Panc1 (cell line): ENCODE measurements around the gene SCGB1D2. TPM values are rescaled to one million over a fixed set of nuclear protein-coding genes. Genes with fewer than 3 reads are reported as not detected.

Source experiments
- ATAC-seq: fragments of 200-7000 bp; cut with Tn5 transposase; 2 replicates; pipeline ENCODE4 v1.9.1; 2020; ENCODE audit warnings: mild to moderate bottlenecking, moderate library complexity
- BruUV-seq: library from RNA; stranded (reverse); fragments of 400-500 nt; replicated peaks from 2 replicates; lab custom pipeline; 2021; lab: Mats Ljungman, UMichigan
- CTCF ChIA-PET: fragments of 300-600 bp; sonication (Branson Sonifier 250); formaldehyde crosslinking; loops from one replicate; lab custom pipeline; 2022; ENCODE audit warnings: antibody characterized with exemption; lab: Charles Lee
- POLR2A ChIA-PET: fragments of 300-600 bp; sonication (Branson Sonifier 250); formaldehyde crosslinking; loops from one replicate; lab custom pipeline; 2022; ENCODE audit warnings: antibody characterized with exemption; lab: Charles Lee
- DNase-seq: peaks from one replicate; pipeline ENCODE4 v3.0.0-alpha.2; 2010; ENCODE audit warnings: low read depth, low spot score
- H3K27ac ChIP-seq: 2 replicates; pipeline ENCODE4 v1.5.1; 2011; ENCODE audit warnings: mild to moderate bottlenecking, low read length, inconsistent platforms
- H3K27me3 ChIP-seq: fragments of 200-500 bp; sonication (Bioruptor generic); 2 replicates; pipeline ENCODE4 v1.6.0; 2014; ENCODE audit warnings: low read length, inconsistent platforms; ENCODE audit not compliant: control insufficient read depth, insufficient read depth
- H3K36me3 ChIP-seq: fragments of 200-500 bp; sonication (Bioruptor generic); 2 replicates; pipeline ENCODE4 v1.5.1; 2014; ENCODE audit warnings: inconsistent platforms, mild to moderate bottlenecking, low read length, moderate library complexity; ENCODE audit not compliant: control insufficient read depth, insufficient read depth
- H3K4me1 ChIP-seq: 2 replicates; pipeline ENCODE4 v1.5.1; 2011; ENCODE audit warnings: inconsistent platforms, mild to moderate bottlenecking, low read length, moderate library complexity; ENCODE audit not compliant: control insufficient read depth, insufficient read depth
- H3K4me3 ChIP-seq, 2 experiments: 2 replicates each; pipeline ENCODE4 v1.5.1; 2011 to 2012; ENCODE audit warnings: low read depth in 2 of 2, low read length in 2 of 2, mild to moderate bottlenecking in 2 of 2, inconsistent platforms in 1 of 2, moderate library complexity in 1 of 2
- H3K9me3 ChIP-seq: fragments of 200-500 bp; sonication (Bioruptor generic); 2 replicates; pipeline ENCODE4 v1.5.1; 2014; ENCODE audit warnings: low read depth, mild to moderate bottlenecking, inconsistent platforms, low read length, moderate library complexity; ENCODE audit not compliant: control insufficient read depth, insufficient read depth
- CTCF ChIP-seq: fragments of 450-650 bp; IDR thresholded peaks from 2 replicates; pipeline ENCODE4 v1.5.1; 2017; ENCODE audit warnings: mild to moderate bottlenecking
- POLR2AphosphoS5 ChIP-seq: IDR thresholded peaks from 2 replicates; pipeline ENCODE4 v1.6.1; 2012; ENCODE audit warnings: mild to moderate bottlenecking, low read depth, low read length, moderate library complexity
- REST ChIP-seq, 2 experiments: IDR thresholded peaks; 2 replicates each; pipeline ENCODE4 v1.6.1; 2011 to 2012; ENCODE audit warnings: low read depth in 2 of 2, control low read depth in 1 of 2, low read length in 1 of 2, mild to moderate bottlenecking in 1 of 2, moderate library complexity in 1 of 2; ENCODE audit not compliant: insufficient read depth in 1 of 2
- SIN3A ChIP-seq: IDR thresholded peaks from 2 replicates; pipeline ENCODE4 v1.6.1; 2012; ENCODE audit warnings: low read depth, mild to moderate bottlenecking, low read length, moderate library complexity, borderline replicate concordance; ENCODE audit not compliant: insufficient read depth
- TCF7L2 ChIP-seq: IDR thresholded peaks from 2 replicates; pipeline ENCODE4 v1.6.1; 2011; ENCODE audit warnings: mild to moderate bottlenecking, low read depth, low read length, inconsistent platforms
- in situ Hi-C: cut with HindIII; loops from 2 replicates; pipeline ENCODE4 v1.10.0; 2016; ENCODE audit warnings: low sequenced_read_pairs, low pct_unique_long_range_greater_than_20kb
- intact Hi-C: fragments of 100-400 bp; cut with micrococcal nuclease; formaldehyde crosslinking; loops from one replicate; pipeline ENCODE4 v1.10.0; 2022; ENCODE audit not compliant: unreplicated experiment
- total RNA-seq: library from RNA; stranded (reverse); gene quantifications from one replicate; pipeline ENCODE4 v1.2.1, GENCODE V29; 2021; ENCODE audit not compliant: unreplicated experiment

Gene SCGB1D2
- total RNA-seq, 1 experiment from 2014 or later = 0.85 TPM

- in situ Hi-C loops (loop anchor here (5.0 kb wide), 1 partner anchor 34 kb away; no protein-coding TSS in a partner anchor), intact Hi-C loops (no loop called here)
- Histone ChIP-seq H3K4me3 (no peak overlapping the region), H3K9me3 (peaks cover 16% of the 10 kb centered on the region; the same call in 1 of the 2 replicates), H3K27ac (no peak overlapping the region), H3K36me3 (no peaks in the 10 kb centered on the region), H3K27me3 (no peaks in the 10 kb centered on the region), H3K4me1 (no peaks in the 10 kb centered on the region)
- DNase-seq = no peak
- POLR2A ChIA-PET = no interaction called here
- TF ChIP-seq SIN3A (no peak), POLR2AphosphoS5 (no peak), CTCF (no peak), TCF7L2 (no peak)
- no TSS peak for BruUV-seq
- CTCF ChIA-PET = no interaction called here
- ATAC-seq = no peak
These were observed 18.9 kb upstream of the SCGB1D2 start for GRCh38 chr11:62223095-62223494.

- in situ Hi-C loops = no loop called here
- H3K36me3 ChIP-seq = no peaks in the 10 kb centered on the region
- ATAC-seq (no peak), DNase-seq (no peak)
- ChIA-PET CTCF (interaction anchor here (1.2 kb wide), 1 partner anchor 77 kb away, joined by 3 read pairs; no protein-coding TSS in a partner anchor), POLR2A (no interaction called here)
- H3K27ac ChIP-seq = no peak overlapping the region
- H3K4me1 ChIP-seq = no peaks in the 10 kb centered on the region
- no peak overlapping the region for H3K4me3 ChIP-seq
- TF ChIP-seq CTCF = peak; percentile 55; the same call in 1 of the 2 replicates
- no peak for TF ChIP-seq POLR2AphosphoS5
- intact Hi-C loops = loop anchor here (5.0 kb wide), 1 partner anchor 79 kb away; no protein-coding TSS in a partner anchor
- peaks cover 6% of the 10 kb centered on the region for H3K27me3 ChIP-seq
- no peaks in the 10 kb centered on the region for H3K9me3 ChIP-seq
- no TSS peak for BruUV-seq
These were observed 8.3 kb upstream of the SCGB1D2 start for GRCh38 chr11:62233730-62234129.

- TF ChIP-seq REST (IDR thresholded peaks at IDR 0.05; ENCODE audit: insufficient read depth in 1 of 2, low read depth in 2 of 2, low read length in 1 of 2) = no peak
- TF ChIP-seq SIN3A = no peak
- no peak for TF ChIP-seq CTCF
- no peak for TF ChIP-seq POLR2AphosphoS5
- no peak for TF ChIP-seq TCF7L2
- Histone ChIP-seq H3K4me3 (no peak overlapping the region), H3K27me3 (peaks cover 6% of the 10 kb centered on the region), H3K36me3 (no peaks in the 10 kb centered on the region), H3K4me1 (no peaks in the 10 kb centered on the region), H3K9me3 (no peaks in the 10 kb centered on the region), H3K27ac (no peak overlapping the region)
- in situ Hi-C loops = no loop called here
- POLR2A ChIA-PET = no interaction called here
- CTCF ChIA-PET = no interaction called here
- ATAC-seq (no peak), DNase-seq (no peak)
- BruUV-seq = no TSS peak
- intact Hi-C loops = no loop called here
These were observed 5.9 kb upstream of the SCGB1D2 start for GRCh38 chr11:62236187-62236586.
